Vagina (tissue), 2 donors: ENCODE data around the gene OXA1L. TPM values are rescaled to one million over a fixed set of nuclear protein-coding genes. Genes with fewer than 3 reads are reported as not detected.

Source experiments
- DNase-seq, 2 donors: peaks; one replicate each; pipeline ENCODE4 v3.0.0-alpha.2; 2017; ENCODE audit errors: extremely low spot score in 2 of 2
- H3K27ac ChIP-seq: fragments of 200-600 bp; sonication (generic); one replicate; pipeline ENCODE4 v1.5.1; 2019
- H3K27me3 ChIP-seq: fragments of 200-600 bp; sonication (generic); one replicate; pipeline ENCODE4 v1.5.1; 2019
- H3K36me3 ChIP-seq, 2 donors: fragments of 200-600 bp; sonication (generic); one replicate each; pipeline ENCODE4 v1.5.1; 2017 to 2019
- H3K4me1 ChIP-seq: fragments of 200-600 bp; sonication (generic); one replicate; pipeline ENCODE4 v1.5.1; 2019
- H3K4me3 ChIP-seq, 2 donors: fragments of 200-600 bp; sonication (generic); 1 replicate in 1 of 2; 2 replicates in 1 of 2; pipeline ENCODE4 v1.5.1; 2016 to 2019
- H3K9me3 ChIP-seq: fragments of 200-600 bp; sonication (generic); one replicate; pipeline ENCODE4 v1.5.1; 2019
- CTCF ChIP-seq, 3 experiments: fragments of 450-650 bp in 2 of 3; fragments of 200-600 bp in 1 of 3; sonication (generic) in 1 of 3; IDR thresholded peaks; one replicate each; pipeline ENCODE4 v1.5.1; 2017 to 2019; ENCODE audit warnings: antibody characterized with exemption in 3 of 3, mild to moderate bottlenecking in 2 of 3, moderate library complexity in 2 of 3
- POLR2A ChIP-seq, 2 donors: fragments of 450-650 bp; IDR thresholded peaks; one replicate each; pipeline ENCODE4 v1.6.1; 2017; ENCODE audit warnings: antibody characterized with exemption in 2 of 2, mild to moderate bottlenecking in 2 of 2, moderate library complexity in 2 of 2
- POLR2AphosphoS5 ChIP-seq, 2 donors: sonication (generic); formaldehyde crosslinking; IDR thresholded peaks; one replicate each; pipeline ENCODE4 v1.9.0; 2017; ENCODE audit warnings: antibody characterized with exemption in 2 of 2, mild to moderate bottlenecking in 2 of 2, low read depth in 1 of 2; ENCODE audit not compliant: insufficient read depth in 1 of 2
- intact Hi-C: fragments of 100-400 bp; cut with DNase I; formaldehyde crosslinking; loops from one replicate; pipeline ENCODE4 v1.15.1; 2023
- total RNA-seq: library from RNA; depleted of rRNA; stranded (reverse); fragments of >200 nt; gene quantifications from one replicate; pipeline ENCODE4 v1.2.3, GENCODE V29; 2016

The OXA1L gene
- total RNA-seq, 1 donor from 2014 or later, result 90.8 TPM

GRCh38 chr14:22769369-22769768 lies 2.9 kb downstream of the OXA1L start:
- Histone ChIP-seq H3K27me3 (no peaks in the 10 kb centered on the region), H3K9me3 (no peaks in the 10 kb centered on the region), H3K27ac (no peak overlapping the region), H3K36me3 (peaks cover 0 to 50% of the 10 kb centered on the region in 2 donors), H3K4me3 (no peak overlapping the region), H3K4me1 (peaks cover 26% of the 10 kb centered on the region)
- TF ChIP-seq CTCF (IDR thresholded peaks at IDR 0.05), result no peak
- no peak for TF ChIP-seq POLR2AphosphoS5 (IDR thresholded peaks at IDR 0.05; ENCODE audit: insufficient read depth in 1 of 2, low read depth in 1 of 2)
- TF ChIP-seq POLR2A (IDR thresholded peaks at IDR 0.05), result no peak
- no peak for DNase-seq
- intact Hi-C loops, result no loop called here

- H3K4me3 ChIP-seq, result no peak overlapping the region
- no peak overlapping the region for H3K27ac ChIP-seq
- intact Hi-C loops, result no loop called here
- peaks cover 22% of the 10 kb centered on the region for H3K4me1 ChIP-seq
- no peak for DNase-seq
- H3K27me3 ChIP-seq, result no peaks in the 10 kb centered on the region
- H3K36me3 ChIP-seq, result peaks cover 0 to 50% of the 10 kb centered on the region in 2 donors
- TF ChIP-seq POLR2A (IDR thresholded peaks at IDR 0.05) (no peak), CTCF (IDR thresholded peaks at IDR 0.05) (no peak), POLR2AphosphoS5 (IDR thresholded peaks at IDR 0.05; ENCODE audit: insufficient read depth in 1 of 2, low read depth in 1 of 2) (no peak)
- H3K9me3 ChIP-seq, result no peaks in the 10 kb centered on the region
Observed at GRCh38 chr14:22770481-22771187, 4.1 kb downstream of the OXA1L start.

GRCh38 chr14:22772725-22773124 lies 6.2 kb downstream of the OXA1L start:
- no peaks in the 10 kb centered on the region for H3K9me3 ChIP-seq
- peaks cover 8% of the 10 kb centered on the region for H3K4me1 ChIP-seq
- intact Hi-C loops, result no loop called here
- H3K27ac ChIP-seq, result no peak overlapping the region
- TF ChIP-seq POLR2A (IDR thresholded peaks at IDR 0.05) (no peak), CTCF (IDR thresholded peaks at IDR 0.05) (no peak), POLR2AphosphoS5 (IDR thresholded peaks at IDR 0.05; ENCODE audit: insufficient read depth in 1 of 2, low read depth in 1 of 2) (no peak)
- no peaks in the 10 kb centered on the region for H3K27me3 ChIP-seq
- no peak for DNase-seq
- peaks cover 0 to 50% of the 10 kb centered on the region in 2 donors for H3K36me3 ChIP-seq
- no peak overlapping the region for H3K4me3 ChIP-seq

- H3K4me3 ChIP-seq, result no peak overlapping the region
- intact Hi-C loops, result no loop called here
- no peak overlapping the region for H3K27ac ChIP-seq
- TF ChIP-seq POLR2AphosphoS5 (IDR thresholded peaks at IDR 0.05; ENCODE audit: insufficient read depth in 1 of 2, low read depth in 1 of 2), result no peak
- TF ChIP-seq CTCF (IDR thresholded peaks at IDR 0.05), result no peak
- TF ChIP-seq POLR2A (IDR thresholded peaks at IDR 0.05), result no peak
- DNase-seq, result no peak
- no peaks in the 10 kb centered on the region for H3K9me3 ChIP-seq
- H3K27me3 ChIP-seq, result no peaks in the 10 kb centered on the region
- peaks cover 0 to 44% of the 10 kb centered on the region in 2 donors for H3K36me3 ChIP-seq
- peaks cover 1% of the 10 kb centered on the region for H3K4me1 ChIP-seq
Observed at GRCh38 chr14:22773162-22774010, 6.9 kb downstream of the OXA1L start.
